ENCODE measurements around the gene UHMK1. TPM values are rescaled to one million over a fixed set of nuclear protein-coding genes. Genes with fewer than 3 reads are reported as not detected.

Gene UHMK1
- polyA plus RNA-seq, 1 experiment: 48.2 TPM

DNA sequence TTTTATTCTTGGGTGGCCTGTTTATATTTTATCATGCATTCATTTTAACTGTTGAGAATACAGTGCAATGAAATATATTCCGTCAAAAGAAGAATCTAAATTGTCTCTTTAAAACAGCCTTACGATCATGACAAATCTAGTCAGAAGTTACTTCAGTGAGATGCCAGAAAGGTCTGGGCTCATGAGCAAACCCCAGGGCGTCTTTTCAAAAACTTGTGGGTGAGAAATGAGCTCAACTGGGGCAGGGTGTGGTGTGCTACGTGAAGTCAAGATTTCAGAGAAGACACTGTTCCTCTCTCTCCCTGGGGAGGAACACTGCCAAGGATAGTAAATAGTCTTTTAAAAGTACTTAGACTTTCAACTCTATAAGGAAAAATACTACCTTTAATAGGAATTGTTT lies 50.6 kb downstream of the UHMK1 start:
- ChIA-PET CTCF (no interaction called here), POLR2A (no interaction called here)
- H3K27ac ChIP-seq (ENCODE audit: low read depth, low read length): no peak overlapping the region
- no peak overlapping the region for H3K4me3 ChIP-seq (ENCODE audit: low read depth, low read length)
- no peak for DNase-seq (ENCODE audit: low read depth, low spot score)
- no peaks in the 10 kb centered on the region; the same call in 1 of the 2 replicates for H3K9me3 ChIP-seq (ENCODE audit: control insufficient read depth, insufficient read depth, low read length)
- TF ChIP-seq, protein P1, sequence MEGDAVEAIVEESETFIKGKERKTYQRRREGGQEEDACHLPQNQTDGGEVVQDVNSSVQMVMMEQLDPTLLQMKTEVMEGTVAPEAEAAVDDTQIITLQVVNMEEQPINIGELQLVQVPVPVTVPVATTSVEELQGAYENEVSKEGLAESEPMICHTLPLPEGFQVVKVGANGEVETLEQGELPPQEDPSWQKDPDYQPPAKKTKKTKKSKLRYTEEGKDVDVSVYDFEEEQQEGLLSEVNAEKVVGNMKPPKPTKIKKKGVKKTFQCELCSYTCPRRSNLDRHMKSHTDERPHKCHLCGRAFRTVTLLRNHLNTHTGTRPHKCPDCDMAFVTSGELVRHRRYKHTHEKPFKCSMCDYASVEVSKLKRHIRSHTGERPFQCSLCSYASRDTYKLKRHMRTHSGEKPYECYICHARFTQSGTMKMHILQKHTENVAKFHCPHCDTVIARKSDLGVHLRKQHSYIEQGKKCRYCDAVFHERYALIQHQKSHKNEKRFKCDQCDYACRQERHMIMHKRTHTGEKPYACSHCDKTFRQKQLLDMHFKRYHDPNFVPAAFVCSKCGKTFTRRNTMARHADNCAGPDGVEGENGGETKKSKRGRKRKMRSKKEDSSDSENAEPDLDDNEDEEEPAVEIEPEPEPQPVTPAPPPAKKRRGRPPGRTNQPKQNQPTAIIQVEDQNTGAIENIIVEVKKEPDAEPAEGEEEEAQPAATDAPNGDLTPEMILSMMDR (IDR thresholded peaks at IDR 0.05; ENCODE audit: low read depth, low read length): no peak
- H3K27me3 ChIP-seq (ENCODE audit: control insufficient read depth, insufficient read depth, low read length): no peaks in the 10 kb centered on the region

DNA sequence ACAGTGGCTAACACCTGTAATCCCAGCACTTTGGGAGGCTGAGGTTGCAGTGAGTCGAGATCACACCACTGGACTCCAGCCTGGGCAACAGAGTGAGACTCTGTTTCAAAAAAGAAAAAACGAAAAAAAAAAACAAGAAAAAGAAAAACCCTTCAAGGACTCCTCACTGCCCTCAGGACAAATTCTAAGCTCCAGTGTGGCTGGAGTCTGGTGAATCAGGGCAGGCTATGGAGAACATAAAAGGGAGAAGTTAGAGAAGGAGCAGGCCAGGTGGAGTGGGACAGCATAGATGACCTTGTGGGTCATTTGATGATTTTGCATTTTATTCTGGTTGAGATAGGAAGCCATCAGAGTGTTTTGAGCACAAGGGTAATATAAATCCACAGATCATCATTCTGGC lies 51.4 kb downstream of the UHMK1 start:
- H3K4me3 ChIP-seq (ENCODE audit: low read depth, low read length): no peak overlapping the region
- no peaks in the 10 kb centered on the region for H3K27me3 ChIP-seq (ENCODE audit: control insufficient read depth, insufficient read depth, low read length)
- no peak overlapping the region for H3K27ac ChIP-seq (ENCODE audit: low read depth, low read length)
- POLR2A ChIA-PET: no interaction called here
- H3K9me3 ChIP-seq (ENCODE audit: control insufficient read depth, insufficient read depth, low read length): no peaks in the 10 kb centered on the region; the same call in 1 of the 2 replicates
- no peak for DNase-seq (ENCODE audit: low read depth, low spot score)
- CTCF ChIA-PET: interaction anchor here (0.5 kb wide), 1 partner anchor 512 kb away, joined by 9 read pairs; no protein-coding TSS in a partner anchor
- TF ChIP-seq, protein P1 (IDR thresholded peaks at IDR 0.05; ENCODE audit: low read depth, low read length): no peak

DNA sequence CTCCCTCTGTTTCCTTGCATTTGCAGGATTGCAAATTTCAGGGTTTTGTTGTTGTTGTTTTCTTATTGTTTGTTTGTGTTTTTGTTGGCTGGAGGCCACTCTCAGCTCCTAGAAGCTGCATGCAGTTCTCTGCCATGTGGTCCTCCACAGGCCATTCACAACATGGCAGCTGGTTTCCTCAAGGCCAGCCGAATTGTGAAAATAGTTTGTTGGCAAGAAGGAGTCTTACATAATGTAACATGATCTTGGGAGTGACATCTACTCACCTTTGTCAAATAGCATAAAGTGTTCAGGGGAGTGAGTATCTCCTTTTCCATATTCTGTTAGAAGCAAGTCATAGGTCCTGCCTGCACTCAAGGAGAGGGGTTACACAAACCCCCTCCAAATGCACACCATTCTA lies 53.3 kb downstream of the UHMK1 start:
- ChIA-PET POLR2A (no interaction called here), CTCF (interaction anchor here (0.9 kb wide), 1 partner anchor 159 kb away, joined by 4 read pairs; no protein-coding TSS in a partner anchor)
- Histone ChIP-seq H3K27ac (ENCODE audit: low read depth, low read length) (no peak overlapping the region), H3K4me3 (ENCODE audit: low read depth, low read length) (no peak overlapping the region), H3K9me3 (ENCODE audit: control insufficient read depth, insufficient read depth, low read length) (no peaks in the 10 kb centered on the region; the same call in 1 of the 2 replicates), H3K27me3 (ENCODE audit: control insufficient read depth, insufficient read depth, low read length) (no peaks in the 10 kb centered on the region)
- TF ChIP-seq, protein P1 (IDR thresholded peaks at IDR 0.05; ENCODE audit: low read depth, low read length): no peak
- DNase-seq (ENCODE audit: low read depth, low spot score): no peak

DNA sequence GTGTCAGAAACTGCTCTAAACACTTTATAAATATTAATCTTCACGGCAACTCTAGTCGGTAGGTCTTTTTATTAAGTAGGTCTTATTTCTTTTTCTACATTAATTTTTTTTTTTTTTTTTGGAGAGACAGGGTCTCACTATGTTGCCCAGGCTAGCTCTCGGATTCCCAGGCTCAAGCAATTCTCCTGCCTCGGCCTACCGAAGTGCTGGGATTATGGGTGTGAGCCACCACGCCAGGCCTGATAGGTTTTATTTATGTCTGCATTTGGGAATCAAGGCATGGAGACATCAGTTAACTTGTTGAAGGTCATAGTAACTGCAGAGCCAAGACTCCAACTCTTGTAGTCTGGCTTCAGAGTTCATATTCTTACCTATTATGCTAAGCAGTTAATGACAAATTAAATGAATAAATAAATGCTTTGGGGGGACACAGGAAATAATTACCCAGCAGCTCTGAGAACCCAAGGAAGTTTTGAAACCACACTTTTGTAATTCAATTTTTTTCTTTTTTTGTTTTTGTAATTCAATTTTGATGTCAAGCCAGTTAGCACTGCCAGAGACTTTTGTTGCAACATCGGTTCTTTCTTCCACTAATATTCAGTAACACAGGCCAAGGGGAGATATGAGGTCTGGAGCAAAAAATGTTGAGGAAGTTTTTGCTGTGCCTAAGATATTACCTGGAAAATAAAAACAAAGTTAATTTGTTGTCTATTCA lies 54.5 kb downstream of the UHMK1 start:
- no peak overlapping the region for H3K4me3 ChIP-seq (ENCODE audit: low read depth, low read length)
- H3K9me3 ChIP-seq (ENCODE audit: control insufficient read depth, insufficient read depth, low read length): no peaks in the 10 kb centered on the region; the same call in 1 of the 2 replicates
- TF ChIP-seq, protein P1 (IDR thresholded peaks at IDR 0.05; ENCODE audit: low read depth, low read length): no peak
- ChIA-PET POLR2A (interaction anchor here (1.0 kb wide), 1 partner anchor 10 kb away, joined by 3 read pairs; the partner anchor contains the start of gene UAP1), CTCF (interaction anchor here (0.6 to 0.9 kb wide), 2 partner anchors 9 to 160 kb away, joined by 3 to 4 read pairs; no protein-coding TSS in a partner anchor)
- H3K27me3 ChIP-seq (ENCODE audit: control insufficient read depth, insufficient read depth, low read length): no peaks in the 10 kb centered on the region
- H3K27ac ChIP-seq (ENCODE audit: low read depth, low read length): no peak overlapping the region
- no peak for DNase-seq (ENCODE audit: low read depth, low spot score)

DNA sequence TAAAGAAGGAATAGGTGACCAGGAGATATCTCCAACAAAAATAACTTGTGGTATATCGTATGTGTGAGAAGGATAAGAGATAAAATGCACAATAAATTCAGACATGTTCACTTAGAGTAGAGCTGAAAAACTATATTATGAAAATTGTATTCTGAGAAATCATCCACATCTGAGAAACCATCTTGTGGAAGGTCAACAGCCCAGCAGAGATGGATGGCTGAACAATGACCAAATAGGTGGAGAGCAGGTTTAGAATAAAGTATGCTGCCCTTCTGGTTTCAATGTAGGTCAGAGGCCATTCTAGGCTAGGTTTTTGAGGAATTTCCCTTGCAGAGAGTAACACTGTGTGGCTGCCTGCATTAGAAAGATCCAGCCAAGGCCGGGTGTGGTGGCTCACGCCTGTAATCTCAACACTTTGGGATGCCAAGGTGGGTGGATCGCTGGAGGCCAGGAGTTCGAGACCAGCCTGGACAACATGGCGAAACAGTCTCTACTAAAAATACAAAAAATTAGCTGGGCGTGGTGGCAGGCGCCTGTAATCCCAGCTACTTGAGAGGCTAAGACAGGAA lies 55.1 kb downstream of the UHMK1 start:
- no peak overlapping the region for H3K27ac ChIP-seq (ENCODE audit: low read depth, low read length)
- CTCF ChIA-PET: interaction anchor here (0.6 kb wide), 1 partner anchor 1563 kb away, joined by 4 read pairs; no protein-coding TSS in a partner anchor
- POLR2A ChIA-PET: no interaction called here

More for the DNA sequence above, 55.1 kb downstream of the UHMK1 start:
- TF ChIP-seq, protein P1 (IDR thresholded peaks at IDR 0.05; ENCODE audit: low read depth, low read length): no peak
- Histone ChIP-seq H3K27me3 (ENCODE audit: control insufficient read depth, insufficient read depth, low read length) (no peaks in the 10 kb centered on the region), H3K4me3 (ENCODE audit: low read depth, low read length) (no peak overlapping the region), H3K9me3 (ENCODE audit: control insufficient read depth, insufficient read depth, low read length) (no peaks in the 10 kb centered on the region; the same call in 1 of the 2 replicates)
- DNase-seq (ENCODE audit: low read depth, low spot score): no peak

Data from AG04450 (cell line).